ENCODE measurements around the gene MAP2K5.

The MAP2K5 gene

GRCh38 chr15:67543348-67543718 lies 830 bp downstream of the MAP2K5 start (continued):
- TF ChIP-seq, protein P1, sequence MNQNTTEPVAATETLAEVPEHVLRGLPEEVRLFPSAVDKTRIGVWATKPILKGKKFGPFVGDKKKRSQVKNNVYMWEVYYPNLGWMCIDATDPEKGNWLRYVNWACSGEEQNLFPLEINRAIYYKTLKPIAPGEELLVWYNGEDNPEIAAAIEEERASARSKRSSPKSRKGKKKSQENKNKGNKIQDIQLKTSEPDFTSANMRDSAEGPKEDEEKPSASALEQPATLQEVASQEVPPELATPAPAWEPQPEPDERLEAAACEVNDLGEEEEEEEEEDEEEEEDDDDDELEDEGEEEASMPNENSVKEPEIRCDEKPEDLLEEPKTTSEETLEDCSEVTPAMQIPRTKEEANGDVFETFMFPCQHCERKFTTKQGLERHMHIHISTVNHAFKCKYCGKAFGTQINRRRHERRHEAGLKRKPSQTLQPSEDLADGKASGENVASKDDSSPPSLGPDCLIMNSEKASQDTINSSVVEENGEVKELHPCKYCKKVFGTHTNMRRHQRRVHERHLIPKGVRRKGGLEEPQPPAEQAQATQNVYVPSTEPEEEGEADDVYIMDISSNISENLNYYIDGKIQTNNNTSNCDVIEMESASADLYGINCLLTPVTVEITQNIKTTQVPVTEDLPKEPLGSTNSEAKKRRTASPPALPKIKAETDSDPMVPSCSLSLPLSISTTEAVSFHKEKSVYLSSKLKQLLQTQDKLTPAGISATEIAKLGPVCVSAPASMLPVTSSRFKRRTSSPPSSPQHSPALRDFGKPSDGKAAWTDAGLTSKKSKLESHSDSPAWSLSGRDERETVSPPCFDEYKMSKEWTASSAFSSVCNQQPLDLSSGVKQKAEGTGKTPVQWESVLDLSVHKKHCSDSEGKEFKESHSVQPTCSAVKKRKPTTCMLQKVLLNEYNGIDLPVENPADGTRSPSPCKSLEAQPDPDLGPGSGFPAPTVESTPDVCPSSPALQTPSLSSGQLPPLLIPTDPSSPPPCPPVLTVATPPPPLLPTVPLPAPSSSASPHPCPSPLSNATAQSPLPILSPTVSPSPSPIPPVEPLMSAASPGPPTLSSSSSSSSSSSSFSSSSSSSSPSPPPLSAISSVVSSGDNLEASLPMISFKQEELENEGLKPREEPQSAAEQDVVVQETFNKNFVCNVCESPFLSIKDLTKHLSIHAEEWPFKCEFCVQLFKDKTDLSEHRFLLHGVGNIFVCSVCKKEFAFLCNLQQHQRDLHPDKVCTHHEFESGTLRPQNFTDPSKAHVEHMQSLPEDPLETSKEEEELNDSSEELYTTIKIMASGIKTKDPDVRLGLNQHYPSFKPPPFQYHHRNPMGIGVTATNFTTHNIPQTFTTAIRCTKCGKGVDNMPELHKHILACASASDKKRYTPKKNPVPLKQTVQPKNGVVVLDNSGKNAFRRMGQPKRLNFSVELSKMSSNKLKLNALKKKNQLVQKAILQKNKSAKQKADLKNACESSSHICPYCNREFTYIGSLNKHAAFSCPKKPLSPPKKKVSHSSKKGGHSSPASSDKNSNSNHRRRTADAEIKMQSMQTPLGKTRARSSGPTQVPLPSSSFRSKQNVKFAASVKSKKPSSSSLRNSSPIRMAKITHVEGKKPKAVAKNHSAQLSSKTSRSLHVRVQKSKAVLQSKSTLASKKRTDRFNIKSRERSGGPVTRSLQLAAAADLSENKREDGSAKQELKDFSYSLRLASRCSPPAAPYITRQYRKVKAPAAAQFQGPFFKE (tag by site-specific recombination; IDR thresholded peaks at IDR 0.05; ENCODE audit: borderline replicate concordance), result no peak
- TF ChIP-seq ZNF830 (tag by site-specific recombination; IDR thresholded peaks at IDR 0.05; ENCODE audit: low read depth) (no peak), ZNF843 (tag by site-specific recombination; IDR thresholded peaks at IDR 0.05) (0 out of 2 replicates have a peak, but pooled peaks have one; percentile 17), ZNF132 (tag by site-specific recombination; IDR thresholded peaks at IDR 0.05; ENCODE audit: borderline replicate concordance) (no peak), ZFP37 (tag by site-specific recombination; IDR thresholded peaks at IDR 0.05) (no peak), ZNF555 (tag by site-specific recombination; conservative IDR thresholded peaks at IDR 0.05) (no peak), PRDM6 (tag by site-specific recombination; IDR thresholded peaks at IDR 0.05) (peak; percentile 47; the same call in 1 of the 2 replicates), ZNF629 (tag by site-specific recombination; IDR thresholded peaks at IDR 0.05) (no peak), ZNF404 (tag by site-specific recombination; IDR thresholded peaks at IDR 0.05) (no peak), GLI4 (tag by site-specific recombination; IDR thresholded peaks at IDR 0.05) (no peak), ZNF76 (tag by site-specific recombination; IDR thresholded peaks at IDR 0.05; ENCODE audit: borderline replicate concordance, low read depth) (no peak), TCF7L2 (IDR thresholded peaks at IDR 0.05; ENCODE audit: borderline replicate concordance, low read depth, low read length) (no peak), RBAK (tag by site-specific recombination; IDR thresholded peaks at IDR 0.05) (no peak), ZNF37A (tag by site-specific recombination; IDR thresholded peaks at IDR 0.05) (no peak)

- Histone ChIP-seq H3K9me3 (ENCODE audit: control insufficient read depth, insufficient read depth, low read depth, low read length) (no peaks in the 10 kb centered on the region), H3K4me3 (ENCODE audit: low read depth, low read length) (no peak overlapping the region), H3K4me1 (ENCODE audit: control insufficient read depth, insufficient read depth, low read length) (peaks cover 25% of the 10 kb centered on the region), H3K27ac (ENCODE audit: extremely low read depth, low read depth, low read length) (no peak overlapping the region), H3K36me3 (ENCODE audit: control insufficient read depth in 2 of 2, insufficient read depth in 1 of 2, low read length in 2 of 2) (peaks cover 4 to 11% of the 10 kb centered on the region in 2 experiments; a peak in 2 of 3 replicates)
- ChIA-PET POLR2A (no interaction called here), CTCF (interaction anchor here (1.0 kb wide), 1 partner anchor 43 kb away, joined by 5 read pairs; no protein-coding TSS in a partner anchor)
- TF ChIP-seq, protein P2, sequence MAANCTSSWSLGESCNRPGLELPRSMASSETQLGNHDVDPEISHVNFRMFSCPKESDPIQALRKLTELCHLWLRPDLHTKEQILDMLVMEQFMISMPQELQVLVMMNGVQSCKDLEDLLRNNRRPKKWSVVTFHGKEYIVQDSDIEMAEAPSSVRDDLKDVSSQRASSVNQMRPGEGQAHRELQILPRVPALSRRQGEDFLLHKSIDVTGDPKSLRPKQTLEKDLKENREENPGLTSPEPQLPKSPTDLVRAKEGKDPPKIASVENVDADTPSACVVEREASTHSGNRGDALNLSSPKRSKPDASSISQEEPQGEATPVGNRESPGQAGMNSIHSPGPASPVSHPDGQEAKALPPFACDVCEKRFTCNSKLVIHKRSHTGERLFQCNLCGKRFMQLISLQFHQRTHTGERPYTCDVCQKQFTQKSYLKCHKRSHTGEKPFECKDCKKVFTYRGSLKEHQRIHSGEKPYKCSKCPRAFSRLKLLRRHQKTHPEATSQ (tag by site-specific recombination; IDR thresholded peaks at IDR 0.05), result no peak
- TF ChIP-seq, protein P3, sequence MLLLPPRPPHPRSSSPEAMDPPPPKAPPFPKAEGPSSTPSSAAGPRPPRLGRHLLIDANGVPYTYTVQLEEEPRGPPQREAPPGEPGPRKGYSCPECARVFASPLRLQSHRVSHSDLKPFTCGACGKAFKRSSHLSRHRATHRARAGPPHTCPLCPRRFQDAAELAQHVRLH (tag by site-specific recombination; IDR thresholded peaks at IDR 0.05), result 0 out of 2 replicates have a peak, but pooled peaks have one; percentile 63
Observed at GRCh38 chr15:67544475-67544874, 2.0 kb downstream of the MAP2K5 start.
